GM23338 (cell line): Measurements from ENCODE around the gene MAG. TPM values are rescaled to one million over a fixed set of nuclear protein-coding genes. Genes with fewer than 3 reads are reported as not detected.

ENCODE experiments used
- CREB1 ChIP-seq: fragments of 250-450 bp; sonication (Bioruptor Pico); IDR thresholded peaks from 2 replicates; pipeline ENCODE4 v1.5.0; 2020; ENCODE audit warnings: low read depth, mild to moderate bottlenecking, moderate library complexity
- EZH2phosphoT487 ChIP-seq: fragments of 200-600 bp; sonication (generic); IDR thresholded peaks from one replicate; pipeline ENCODE4 v1.8.1; 2018; ENCODE audit warnings: antibody characterized with exemption; ENCODE audit not compliant: unreplicated experiment
- JUNB ChIP-seq: IDR thresholded peaks from one replicate; pipeline ENCODE4 v1.6.1; 2016; ENCODE audit warnings: antibody characterized with exemption; ENCODE audit not compliant: unreplicated experiment
- NANOG ChIP-seq: IDR thresholded peaks from 2 replicates; pipeline ENCODE4 v1.6.1; 2016; ENCODE audit warnings: antibody characterized with exemption, borderline replicate concordance
- POLR2AphosphoS5 ChIP-seq: IDR thresholded peaks from 2 replicates; pipeline ENCODE4 v1.6.1; 2016; ENCODE audit warnings: antibody characterized with exemption, low read depth
- STAT1 ChIP-seq: IDR thresholded peaks from one replicate; pipeline ENCODE4 v1.6.1; 2016; ENCODE audit warnings: antibody characterized with exemption; ENCODE audit not compliant: unreplicated experiment
- ZNF114 ChIP-seq: fragments of 250-450 bp; sonication (Bioruptor Pico); IDR thresholded peaks from 2 replicates; pipeline ENCODE4 v1.5.0; 2020; ENCODE audit warnings: mild to moderate bottlenecking, moderate library complexity
- ZNF331 ChIP-seq: fragments of 250-450 bp; sonication (Bioruptor Pico); IDR thresholded peaks from 2 replicates; pipeline ENCODE4 v1.5.0; 2020; ENCODE audit warnings: low read depth, mild to moderate bottlenecking, moderate library complexity
- ZNF462 ChIP-seq: fragments of 250-450 bp; sonication (Bioruptor Pico); IDR thresholded peaks from 2 replicates; pipeline ENCODE4 v1.5.0; 2020; ENCODE audit warnings: mild to moderate bottlenecking, moderate library complexity
- polyA plus RNA-seq: library from polyadenylated mRNA; unstranded; fragments of >200 nt; fragmentation: Nextera tagmentation; extraction: Ambion mirVana; gene quantifications from 2 replicates; pipeline ENCODE4 v1.2.1, GENCODE V29; 2016
- total RNA-seq: library from RNA; depleted of rRNA; stranded (reverse); fragments of >200 nt; shearing (Covaris generic); gene quantifications from 2 replicates; pipeline ENCODE4 v1.2.3, GENCODE V29; 2014
- TF ChIP-seq, protein P1 (sequence below), 2 experiments: fragments of 200-600 bp in 1 of 2; sonication (generic) in 1 of 2; conservative IDR thresholded peaks; 2 replicates each; pipeline versions ENCODE4 v1.5.1 to v1.6.1; 2016 to 2017; ENCODE audit warnings: antibody characterized with exemption in 2 of 2, low read depth in 2 of 2, mild to moderate bottlenecking in 2 of 2, moderate library complexity in 1 of 2

MAG gene
- total and polyA plus RNA-seq, 2 experiments from 2014 or later, result 0.61 to 1.3 TPM

GRCh38 chr19:35345671-35346111, 53.7 kb downstream of the MAG start (continued):
- TF ChIP-seq ZNF462 (CRISPR knock-in tag) (no peak), CREB1 (CRISPR knock-in tag) (no peak), NANOG (no peak), STAT1 (no peak), ZNF331 (CRISPR knock-in tag) (no peak), EZH2phosphoT487 (no peak), JUNB (no peak), POLR2AphosphoS5 (no peak), ZNF114 (CRISPR knock-in tag) (no peak)
- TF ChIP-seq, protein P1, sequence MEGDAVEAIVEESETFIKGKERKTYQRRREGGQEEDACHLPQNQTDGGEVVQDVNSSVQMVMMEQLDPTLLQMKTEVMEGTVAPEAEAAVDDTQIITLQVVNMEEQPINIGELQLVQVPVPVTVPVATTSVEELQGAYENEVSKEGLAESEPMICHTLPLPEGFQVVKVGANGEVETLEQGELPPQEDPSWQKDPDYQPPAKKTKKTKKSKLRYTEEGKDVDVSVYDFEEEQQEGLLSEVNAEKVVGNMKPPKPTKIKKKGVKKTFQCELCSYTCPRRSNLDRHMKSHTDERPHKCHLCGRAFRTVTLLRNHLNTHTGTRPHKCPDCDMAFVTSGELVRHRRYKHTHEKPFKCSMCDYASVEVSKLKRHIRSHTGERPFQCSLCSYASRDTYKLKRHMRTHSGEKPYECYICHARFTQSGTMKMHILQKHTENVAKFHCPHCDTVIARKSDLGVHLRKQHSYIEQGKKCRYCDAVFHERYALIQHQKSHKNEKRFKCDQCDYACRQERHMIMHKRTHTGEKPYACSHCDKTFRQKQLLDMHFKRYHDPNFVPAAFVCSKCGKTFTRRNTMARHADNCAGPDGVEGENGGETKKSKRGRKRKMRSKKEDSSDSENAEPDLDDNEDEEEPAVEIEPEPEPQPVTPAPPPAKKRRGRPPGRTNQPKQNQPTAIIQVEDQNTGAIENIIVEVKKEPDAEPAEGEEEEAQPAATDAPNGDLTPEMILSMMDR (conservative IDR thresholded peaks at IDR 0.05; ENCODE audit: low read depth in 2 of 2), result no peak
